Mucosa of descending colon (tissue), 3 donors: ENCODE measurements around the gene TRIM17. TPM values are rescaled to one million over a fixed set of nuclear protein-coding genes. Genes with fewer than 3 reads are reported as not detected.

ENCODE experiments used
- ATAC-seq: fragments of 200-7000 bp; cut with Tn5 transposase; one replicate; pipeline ENCODE4 v1.9.1; 2020; ENCODE audit warnings: mild to moderate bottlenecking, moderate library complexity
- DNase-seq, 3 donors: peaks; one replicate each; pipeline ENCODE4 v3.0.0-alpha.2; 2020
- H3K36me3 ChIP-seq: fragments of 200-600 bp; one replicate; pipeline ENCODE4 v1.8.0; 2021; ENCODE audit warnings: low read depth, mild to moderate bottlenecking
- H3K4me1 ChIP-seq: fragments of 200-600 bp; one replicate; pipeline ENCODE4 v1.8.0; 2021; ENCODE audit warnings: low read depth, mild to moderate bottlenecking
- H3K4me3 ChIP-seq: fragments of 200-600 bp; one replicate; pipeline ENCODE4 v1.8.0; 2021; ENCODE audit warnings: mild to moderate bottlenecking
- H3K9me3 ChIP-seq: fragments of 200-600 bp; one replicate; pipeline ENCODE4 v1.8.0; 2021; ENCODE audit warnings: mild to moderate bottlenecking
- intact Hi-C, 2 donors: fragments of 100-400 bp; cut with DNase I in 1 of 2; cut with micrococcal nuclease in 1 of 2; formaldehyde crosslinking; loops; one replicate each; pipeline versions ENCODE4 v1.11.0 to v1.11.1; 2022; cut with DNase I, micrococcal nuclease
- total RNA-seq, 3 donors: library from RNA; stranded (reverse); fragmentation: NEBNext Ultra II Directional in 2 of 3; extraction: Animal tissue kit (Norgen Biotek cat#: 25700) in 2 of 3; gene quantifications; one replicate each; pipeline versions ENCODE4 v1.2.1 to v1.2.4, GENCODE V29; 2021 to 2023
- TF ChIP-seq, protein P1 (sequence below): fragments of 200-600 bp; IDR thresholded peaks from one replicate; pipeline ENCODE4 v1.8.0; 2022; ENCODE audit warnings: antibody characterized with exemption, mild to moderate bottlenecking
- donor health status: DM: no; HTN: no; CAD: no; lungs with moderate emphysema.
- donor health status: DM: no; HTN: no; CAD: no.
- donor health status: DM: no; HTN: yes; CAD: no.

Gene TRIM17
- total RNA-seq, 3 donors from 2014 or later, result 0.39 to 0.76 TPM; not detected in 1

DNA sequence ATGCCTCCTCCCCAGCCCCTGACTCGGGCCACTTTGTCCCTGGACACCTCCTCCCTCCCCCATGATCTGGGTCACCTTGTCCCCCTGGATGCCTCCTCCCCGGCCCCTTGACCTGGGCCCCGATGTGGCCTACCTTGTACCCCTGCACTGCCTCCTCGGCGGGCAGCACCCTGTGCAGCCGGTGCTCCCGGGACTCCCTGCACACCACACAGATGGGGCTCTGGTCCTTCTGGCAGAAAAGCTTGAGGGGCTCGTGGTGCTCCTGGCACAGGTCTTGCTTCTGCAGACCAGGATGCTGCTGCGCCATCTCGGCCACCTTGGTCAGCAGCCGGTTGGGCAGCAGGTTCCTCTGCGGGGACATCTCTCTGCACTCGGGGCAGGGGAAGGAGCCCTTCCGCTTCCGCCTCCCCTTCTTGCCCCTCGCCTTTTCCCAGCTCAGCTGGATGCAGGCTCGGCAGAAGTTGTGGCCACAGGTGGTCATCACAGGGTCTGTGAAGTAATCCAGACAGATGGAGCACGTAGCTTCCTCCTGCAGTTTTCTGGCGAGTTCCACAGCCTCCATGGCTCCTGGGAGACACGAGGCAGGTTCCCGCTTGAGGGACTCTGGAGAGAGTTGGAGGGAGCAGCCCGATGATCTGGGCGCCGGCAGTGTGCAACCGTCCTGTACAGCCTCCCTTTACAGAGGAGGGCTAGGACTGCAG lies 2.0 kb downstream of the TRIM17 start:
- no peaks in the 10 kb centered on the region for H3K9me3 ChIP-seq
- no peak for ATAC-seq
- no peak overlapping the region for H3K4me3 ChIP-seq
- intact Hi-C loops, result no loop called here
- DNase-seq, result no peak
- no peaks in the 10 kb centered on the region for H3K36me3 ChIP-seq
- TF ChIP-seq, protein P1, sequence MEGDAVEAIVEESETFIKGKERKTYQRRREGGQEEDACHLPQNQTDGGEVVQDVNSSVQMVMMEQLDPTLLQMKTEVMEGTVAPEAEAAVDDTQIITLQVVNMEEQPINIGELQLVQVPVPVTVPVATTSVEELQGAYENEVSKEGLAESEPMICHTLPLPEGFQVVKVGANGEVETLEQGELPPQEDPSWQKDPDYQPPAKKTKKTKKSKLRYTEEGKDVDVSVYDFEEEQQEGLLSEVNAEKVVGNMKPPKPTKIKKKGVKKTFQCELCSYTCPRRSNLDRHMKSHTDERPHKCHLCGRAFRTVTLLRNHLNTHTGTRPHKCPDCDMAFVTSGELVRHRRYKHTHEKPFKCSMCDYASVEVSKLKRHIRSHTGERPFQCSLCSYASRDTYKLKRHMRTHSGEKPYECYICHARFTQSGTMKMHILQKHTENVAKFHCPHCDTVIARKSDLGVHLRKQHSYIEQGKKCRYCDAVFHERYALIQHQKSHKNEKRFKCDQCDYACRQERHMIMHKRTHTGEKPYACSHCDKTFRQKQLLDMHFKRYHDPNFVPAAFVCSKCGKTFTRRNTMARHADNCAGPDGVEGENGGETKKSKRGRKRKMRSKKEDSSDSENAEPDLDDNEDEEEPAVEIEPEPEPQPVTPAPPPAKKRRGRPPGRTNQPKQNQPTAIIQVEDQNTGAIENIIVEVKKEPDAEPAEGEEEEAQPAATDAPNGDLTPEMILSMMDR, result no peak
- peaks cover 9% of the 10 kb centered on the region for H3K4me1 ChIP-seq

DNA sequence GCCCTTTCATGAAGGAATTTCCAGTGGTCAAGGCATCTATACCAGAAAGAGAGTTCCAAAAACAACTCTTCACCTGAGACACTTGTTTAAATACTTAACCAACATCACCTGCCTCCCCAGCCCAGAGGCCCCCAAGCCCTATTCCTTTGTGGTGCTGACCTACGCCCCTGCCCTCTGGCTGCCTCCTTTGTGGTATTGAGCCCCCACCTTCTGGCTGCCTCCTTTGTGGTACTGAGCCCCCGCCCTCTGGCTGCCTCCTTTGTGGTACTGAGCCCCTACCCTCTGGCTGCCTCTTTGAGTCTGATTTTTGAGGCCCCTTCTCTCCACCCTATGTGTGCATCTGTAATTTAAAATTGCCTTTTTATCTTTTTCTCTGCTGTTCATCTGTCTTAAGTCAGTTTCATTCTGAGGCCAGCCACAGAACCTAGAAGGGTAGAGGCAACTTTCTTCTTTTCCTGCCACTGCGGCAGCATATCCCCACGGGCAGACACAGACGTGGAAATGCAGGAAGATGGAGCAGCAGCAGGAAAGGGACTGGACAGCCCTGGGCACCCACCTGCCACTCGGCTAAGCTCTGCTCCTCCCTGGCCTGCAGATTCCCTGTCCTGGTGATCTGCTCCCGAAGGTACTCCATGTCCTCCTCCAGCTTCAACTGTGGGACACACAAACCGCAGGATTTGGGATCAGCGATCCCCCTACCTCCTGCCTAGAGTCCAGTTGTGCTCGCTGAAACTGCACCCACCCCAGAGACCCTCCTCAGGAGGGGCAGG lies 3.2 kb downstream of the TRIM17 start:
- H3K36me3 ChIP-seq, result no peaks in the 10 kb centered on the region
- TF ChIP-seq, protein P1, result no peak
- H3K9me3 ChIP-seq, result no peaks in the 10 kb centered on the region
- ATAC-seq, result no peak
- DNase-seq, result no peak
- H3K4me1 ChIP-seq, result peaks cover 9% of the 10 kb centered on the region
- intact Hi-C loops, result no loop called here
- H3K4me3 ChIP-seq, result no peak overlapping the region

- intact Hi-C loops, result no loop called here
- ATAC-seq (no peak), DNase-seq (no peak)
- no peaks in the 10 kb centered on the region for H3K9me3 ChIP-seq
- no peaks in the 10 kb centered on the region for H3K36me3 ChIP-seq
- H3K4me1 ChIP-seq, result peaks cover 9% of the 10 kb centered on the region
- TF ChIP-seq, protein P1, result no peak
- H3K4me3 ChIP-seq, result no peak overlapping the region
These were observed 4.9 kb downstream of the TRIM17 start for GRCh38 chr1:228411548-228412430.

- Histone ChIP-seq H3K9me3 (no peaks in the 10 kb centered on the region), H3K36me3 (no peaks in the 10 kb centered on the region), H3K4me1 (peaks cover 5% of the 10 kb centered on the region), H3K4me3 (no peak overlapping the region)
- no peak for ATAC-seq
- DNase-seq, result no peak
- intact Hi-C loops, result no loop called here
- TF ChIP-seq, protein P1, result no peak
These were observed 5.5 kb downstream of the TRIM17 start for GRCh38 chr1:228411121-228411520.

GRCh38 chr1:228410671-228411070 lies 6.0 kb downstream of the TRIM17 start:
- H3K9me3 ChIP-seq, result no peaks in the 10 kb centered on the region
- no peak for ATAC-seq
- H3K4me1 ChIP-seq, result peaks cover under 1% of the 10 kb centered on the region
- intact Hi-C loops, result no loop called here
- no peak for DNase-seq
- no peak overlapping the region for H3K4me3 ChIP-seq
- TF ChIP-seq, protein P1, result no peak
- H3K36me3 ChIP-seq, result no peaks in the 10 kb centered on the region
